ENCODE measurements around the gene CORO2B. TPM values are rescaled to one million over a fixed set of nuclear protein-coding genes. Genes with fewer than 3 reads are reported as not detected.

CORO2B gene
- total and polyA plus RNA-seq, 2 of the 4 experiments (the other 2 are of a cell fraction), result 9.3 to 39.3 TPM

- H2BK20ac ChIP-seq (ENCODE audit: low read depth, low read length), result no peak overlapping the region
- H4K5ac ChIP-seq (ENCODE audit: low read depth, low read length), result peak overlapping the region; percentile 83
- ChIA-PET CTCF (no interaction called here), POLR2A (ENCODE audit: unreplicated experiment) (no interaction called here)
- H4K8ac ChIP-seq (ENCODE audit: low read depth in 2 of 2, low read length in 2 of 2), result peak overlapping the region in 1 of 2 experiments; percentile 79; a peak in 1 of 4 replicates
- in situ Hi-C loops (cut with MboI; ENCODE audit: low sequenced_read_pairs), result no loop called here
- H3K9me1 ChIP-seq (ENCODE audit: insufficient read depth, low read length), result peaks cover 8% of the 10 kb centered on the region; the same call in 1 of the 2 replicates
- no peak overlapping the region for H3K56ac ChIP-seq (ENCODE audit: extremely low read depth, insufficient read depth, low read length)
- H3K79me1 ChIP-seq (ENCODE audit: low read depth in 1 of 2, low read length in 2 of 2), result peaks cover 22 to 65% of the 10 kb centered on the region in 2 experiments; a peak in 3 of 4 replicates
- no peak overlapping the region for H3K9ac ChIP-seq (ENCODE audit: low read depth, low read length)
- H2BK15ac ChIP-seq (ENCODE audit: low read depth, low read length), result no peak overlapping the region
- H3K4me3 ChIP-seq (ENCODE audit: insufficient read depth, low read depth, low read length), result no peak overlapping the region
- no peak overlapping the region for H2AFZ ChIP-seq (replicated peaks; ENCODE audit: low read length, poor library complexity)
- no peak overlapping the region for H2AK9ac ChIP-seq (replicated peaks; ENCODE audit: low read depth, low read length, poor library complexity)
- peak overlapping the region; percentile 33; the same call in 1 of the 2 replicates for H3K14ac ChIP-seq (replicated peaks; ENCODE audit: low read depth, low read length)
- H3K4me1 ChIP-seq (ENCODE audit: control insufficient read depth, insufficient read depth, low read length), result peaks cover 19% of the 10 kb centered on the region
- peak overlapping the region; percentile 54; the same call in 1 of the 2 replicates for H3K23ac ChIP-seq (ENCODE audit: low read depth, low read length)
- no peak overlapping the region for H3K4me2 ChIP-seq (ENCODE audit: low read depth, low read length)
- H3K27me3 ChIP-seq (ENCODE audit: control insufficient read depth, insufficient read depth, low read length), result no peaks in the 10 kb centered on the region
- no peaks in the 10 kb centered on the region for H3K36me3 ChIP-seq (ENCODE audit: control insufficient read depth, insufficient read depth, low read length)
- H2BK120ac ChIP-seq (ENCODE audit: low read depth, low read length), result peak overlapping the region; percentile 75; the same call in 1 of the 2 replicates
- peak overlapping the region; percentile 1 for H2BK5ac ChIP-seq (ENCODE audit: low read depth, low read length, poor library complexity, severe bottlenecking)
- peak overlapping the region; percentile 55 for H3K4ac ChIP-seq (ENCODE audit: low read depth, low read length)
- no peaks in the 10 kb centered on the region for H3K9me3 ChIP-seq (ENCODE audit: control insufficient read depth, insufficient read depth, low read length)
- no peak for TF ChIP-seq USF2 (IDR thresholded peaks at IDR 0.05; ENCODE audit: low read depth, low read length)
- no peak for TF ChIP-seq SMC3 (IDR thresholded peaks at IDR 0.05; ENCODE audit: low read depth, low read length)
- no peak for TF ChIP-seq FOS (IDR thresholded peaks at IDR 0.05; ENCODE audit: low read depth, low read length)
- no peak for TF ChIP-seq RAD21 (IDR thresholded peaks at IDR 0.05; ENCODE audit: low read length)
- no peak for TF ChIP-seq MAFK (IDR thresholded peaks at IDR 0.05; ENCODE audit: low read depth, low read length)
- no peak for TF ChIP-seq CTCF (conservative IDR thresholded peaks at IDR 0.05; ENCODE audit: low read depth, low read length)
- TF ChIP-seq ELK1 (IDR thresholded peaks at IDR 0.05; ENCODE audit: borderline replicate concordance, low read depth, low read length), result no peak
- TF ChIP-seq RCOR1 (IDR thresholded peaks at IDR 0.05; ENCODE audit: insufficient replicate concordance, low read length), result no peak
- TF ChIP-seq CHD1 (IDR thresholded peaks at IDR 0.05; ENCODE audit: low read depth, low read length), result no peak
- TF ChIP-seq MAZ (IDR thresholded peaks at IDR 0.05; ENCODE audit: borderline replicate concordance, low read depth, low read length), result no peak
- TF ChIP-seq NFE2L2 (IDR thresholded peaks at IDR 0.05; ENCODE audit: low read depth, low read length), result no peak
- TF ChIP-seq BHLHE40 (IDR thresholded peaks at IDR 0.05; ENCODE audit: low read depth, low read length), result no peak
- no peak for TF ChIP-seq MXI1 (IDR thresholded peaks at IDR 0.05; ENCODE audit: borderline replicate concordance, low read depth, low read length)
- no peak for TF ChIP-seq CEBPB (IDR thresholded peaks at IDR 0.05; ENCODE audit: low read depth, low read length)
- no peak for TF ChIP-seq POLR2A (IDR thresholded peaks at IDR 0.05; ENCODE audit: low read depth, low read length)
- no peak for TF ChIP-seq RFX5 (IDR thresholded peaks at IDR 0.05; ENCODE audit: low read depth, low read length)
- no CpG with 5 or more reads among the region's 1 CpG for WGBS, 2 experiments (ENCODE audit: extremely low coverage in 2 of 2, insufficient read length in 1 of 2)
- no TSS peak for BruUV-seq (replicated peaks)
- dilution Hi-C loops (cut with HindIII; ENCODE audit: low sequenced_read_pairs, unreplicated experiment), result no loop called here
- H4K91ac ChIP-seq (ENCODE audit: insufficient read depth, low read depth, low read length), result no peak overlapping the region
- ATAC-seq (ENCODE audit: low read depth) (peak; percentile 38; the same call in 1 of the 2 replicates), DNase-seq (no peak)
- intact Hi-C loops (cut with micrococcal nuclease), result no loop called here
- H3K27ac ChIP-seq (ENCODE audit: insufficient read depth, low read length), result no peak overlapping the region
- H2AK5ac ChIP-seq (ENCODE audit: low read depth, low read length), result peak overlapping the region; percentile 45; the same call in 1 of the 2 replicates
- peak overlapping the region; percentile 44 for H3K18ac ChIP-seq (ENCODE audit: low read depth, low read length)
- no peaks in the 10 kb centered on the region for H4K20me1 ChIP-seq (ENCODE audit: insufficient read depth, low read length)
These were observed 36.5 kb downstream of the CORO2B start for GRCh38 chr15:68615301-68615700.
